ENCODE data around the gene WDR41. TPM values are rescaled to one million over a fixed set of nuclear protein-coding genes. Genes with fewer than 3 reads are reported as not detected.
"Not testable (repeated sequence)": the region's sequence is repeated elsewhere in the genome, so short reads cannot be mapped to it uniquely, and the experiment has no call there.

Gene WDR41
- total RNA-seq, 1 donor from 2014 or later, result 35.1 TPM

DNA sequence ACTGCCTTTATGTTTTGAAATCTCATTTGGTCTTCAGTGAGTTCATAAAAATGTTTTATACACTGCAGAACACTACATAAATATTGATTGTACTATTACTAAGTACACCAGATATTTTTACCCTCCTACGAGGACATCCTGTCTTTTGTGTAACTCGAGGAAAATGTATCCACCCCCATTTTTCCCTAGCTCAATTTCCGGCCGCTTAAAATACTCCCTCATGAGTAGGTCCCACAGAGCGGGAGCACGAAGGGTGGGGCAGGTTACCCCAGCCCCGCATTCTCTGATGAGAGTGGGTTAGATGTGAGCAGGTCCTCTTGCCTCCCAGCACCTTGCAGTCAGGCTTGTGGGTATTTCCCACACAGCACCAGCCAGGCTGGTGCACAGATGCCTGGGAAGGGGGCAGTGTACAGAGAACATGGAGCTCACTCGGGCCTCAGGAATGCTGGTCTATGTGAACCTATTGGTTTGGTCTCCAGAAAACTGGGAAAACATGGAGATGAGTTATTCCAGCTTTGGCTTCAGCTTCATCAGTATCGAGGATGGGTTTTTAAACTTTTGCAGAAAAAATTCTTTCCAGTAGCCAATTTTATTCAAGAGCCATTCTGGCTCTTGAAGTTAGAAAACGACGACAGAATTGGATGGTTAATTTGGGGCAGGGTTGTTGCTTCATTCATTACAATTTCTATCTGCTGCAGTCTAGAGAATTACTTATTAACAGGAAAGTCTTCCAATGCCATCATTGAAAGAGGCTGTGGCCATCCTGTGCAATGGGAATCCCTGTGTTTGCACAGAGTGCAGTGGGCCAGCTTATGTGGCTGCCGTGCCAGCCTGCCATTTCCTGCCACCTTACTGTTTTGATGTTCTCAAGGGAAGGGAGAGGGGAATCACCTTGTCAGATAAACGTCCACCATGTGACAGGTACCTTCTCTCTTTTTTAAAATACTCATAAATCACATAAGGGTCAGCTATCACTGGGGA is 73.2 kb downstream of the WDR41 start:
- no peak for DNase-seq (ENCODE audit: low spot score)
- intact Hi-C loops (cut with DNase I), result no loop called here

DNA sequence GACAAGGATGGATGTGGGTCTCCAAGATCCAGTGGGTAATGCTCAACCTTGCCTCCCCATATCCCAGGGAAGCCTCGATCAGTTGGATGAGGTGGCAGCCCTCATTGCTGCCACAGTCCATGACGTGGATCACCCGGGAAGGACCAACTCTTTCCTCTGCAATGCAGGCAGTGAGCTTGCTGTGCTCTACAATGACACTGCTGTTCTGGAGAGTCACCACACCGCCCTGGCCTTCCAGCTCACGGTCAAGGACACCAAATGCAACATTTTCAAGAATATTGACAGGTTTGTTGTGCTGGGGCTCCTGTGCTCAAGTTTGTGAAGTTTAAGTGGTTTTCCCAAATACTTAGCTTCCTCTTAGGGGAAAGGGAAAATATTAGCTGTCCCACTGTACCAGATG is 74.0 kb downstream of the WDR41 start:
- intact Hi-C loops (cut with DNase I), result no loop called here
- no peak for DNase-seq (ENCODE audit: low spot score)

GRCh38 chr5:77413049-77413448 is 79.1 kb downstream of the WDR41 start:
- DNase-seq (ENCODE audit: low spot score), result no peak
- intact Hi-C loops (cut with DNase I), result no loop called here

DNA sequence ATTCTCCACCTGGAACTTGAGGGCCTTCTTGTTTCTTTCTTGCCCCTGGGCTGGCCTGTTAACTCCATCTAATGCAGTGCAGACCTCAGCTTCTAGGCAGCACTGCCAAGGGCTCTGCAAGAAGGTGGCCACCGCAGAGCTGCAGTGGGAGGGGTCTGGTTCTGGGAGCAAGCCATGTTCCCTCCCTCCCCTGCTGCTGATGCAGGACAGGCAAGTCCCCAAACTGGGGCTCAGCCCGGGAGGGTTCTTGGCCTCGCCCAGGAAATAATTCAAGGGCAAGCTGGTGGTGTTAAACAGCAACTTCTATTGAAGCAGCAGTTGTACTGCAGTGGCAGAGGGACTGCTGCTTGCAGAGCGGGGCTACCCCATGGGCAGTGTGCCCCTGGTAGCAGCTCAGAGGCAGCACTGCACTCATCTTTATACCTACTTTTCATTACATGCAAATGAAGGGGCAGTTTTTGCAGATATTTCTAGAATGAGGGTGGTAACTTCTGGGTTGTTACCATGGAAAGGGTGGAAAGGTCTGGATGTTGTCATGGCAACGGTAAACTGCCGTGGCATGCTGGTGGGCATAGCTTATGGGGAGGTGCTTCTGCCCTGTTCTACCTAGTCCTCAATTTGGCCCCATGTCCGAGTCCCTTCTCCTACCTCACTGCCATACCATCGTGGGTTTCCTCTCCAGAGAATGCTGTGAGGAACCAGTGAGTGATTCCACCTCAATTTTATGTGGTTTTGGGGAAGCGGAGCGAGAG is 82.1 kb downstream of the WDR41 start:
- intact Hi-C loops (cut with DNase I), result no loop called here
- no peak for DNase-seq (ENCODE audit: low spot score)

DNA sequence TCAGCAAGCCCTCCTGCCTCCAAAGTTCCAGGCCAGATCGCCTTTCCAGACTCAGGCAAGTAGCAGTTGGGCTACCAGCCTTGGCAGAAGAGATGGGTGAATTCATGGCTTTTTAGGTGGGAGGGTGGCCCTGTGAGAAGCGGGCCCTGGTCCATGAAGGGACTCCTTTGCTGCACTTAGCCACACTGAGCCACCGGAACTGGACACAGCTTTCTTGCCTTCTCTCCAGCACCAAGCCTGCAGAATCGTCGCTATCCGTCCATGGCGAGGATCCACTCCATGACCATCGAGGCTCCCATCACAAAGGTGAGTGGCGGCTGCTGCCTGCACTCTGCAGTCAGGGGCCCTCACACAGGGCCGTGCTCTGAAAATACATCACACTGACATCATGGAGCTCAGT is 85.0 kb downstream of the WDR41 start:
- no peak for DNase-seq (ENCODE audit: low spot score)
- intact Hi-C loops (cut with DNase I), result no loop called here

GRCh38 chr5:77402796-77403195 is 89.3 kb downstream of the WDR41 start:
- DNase-seq (ENCODE audit: low spot score), result no peak
- intact Hi-C loops (cut with DNase I), result no loop called here

GRCh38 chr5:77400645-77401044 is 91.5 kb downstream of the WDR41 start:
- no peak for DNase-seq (ENCODE audit: low spot score)
- intact Hi-C loops (cut with DNase I), result no loop called here

GRCh38 chr5:77398896-77399295 is 93.2 kb downstream of the WDR41 start:
- DNase-seq (ENCODE audit: low spot score), result no peak
- intact Hi-C loops (cut with DNase I), result no loop called here

GRCh38 chr5:77398458-77398857 is 93.7 kb downstream of the WDR41 start:
- intact Hi-C loops (cut with DNase I), result no loop called here
- no peak for DNase-seq (ENCODE audit: low spot score)

GRCh38 chr5:77397686-77398292 is 94.3 kb downstream of the WDR41 start:
- DNase-seq (ENCODE audit: low spot score), result no peak
- intact Hi-C loops (cut with DNase I), result no loop called here

GRCh38 chr5:77396017-77396416 is 96.1 kb downstream of the WDR41 start:
- no peak for DNase-seq (ENCODE audit: low spot score)
- intact Hi-C loops (cut with DNase I), result no loop called here

- DNase-seq (ENCODE audit: low spot score), result no peak
- intact Hi-C loops (cut with DNase I), result no loop called here
Measured at GRCh38 chr5:77394064-77394715, 97.9 kb downstream of the WDR41 start.

DNA sequence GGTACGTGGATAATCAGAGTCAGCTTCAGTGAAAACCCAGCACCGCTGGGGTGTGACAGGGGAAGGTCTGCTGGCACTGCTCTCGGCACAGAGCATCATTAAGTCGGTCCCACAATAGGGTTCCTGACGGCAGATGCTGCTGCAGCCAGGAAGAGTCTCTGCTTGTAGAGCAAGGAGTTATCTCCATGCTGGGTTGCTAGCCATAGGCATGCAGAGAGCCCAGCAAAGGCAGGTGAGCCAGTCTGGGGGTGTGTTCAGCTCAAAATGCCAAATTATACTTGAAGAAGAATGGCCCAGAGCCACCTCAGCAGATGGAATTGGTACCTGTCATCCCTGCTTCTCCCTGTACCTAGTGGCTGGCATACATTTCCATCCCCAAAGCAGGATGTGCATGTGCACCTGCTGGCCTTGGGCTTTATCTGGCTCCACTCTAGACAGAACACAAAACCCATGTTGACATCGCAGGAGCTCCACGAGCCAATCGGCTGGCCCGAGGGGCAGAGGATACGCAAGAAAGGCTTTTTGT is 100.8 kb downstream of the WDR41 start:
- intact Hi-C loops (cut with DNase I), result no loop called here
- DNase-seq (ENCODE audit: low spot score), result no peak

DNA sequence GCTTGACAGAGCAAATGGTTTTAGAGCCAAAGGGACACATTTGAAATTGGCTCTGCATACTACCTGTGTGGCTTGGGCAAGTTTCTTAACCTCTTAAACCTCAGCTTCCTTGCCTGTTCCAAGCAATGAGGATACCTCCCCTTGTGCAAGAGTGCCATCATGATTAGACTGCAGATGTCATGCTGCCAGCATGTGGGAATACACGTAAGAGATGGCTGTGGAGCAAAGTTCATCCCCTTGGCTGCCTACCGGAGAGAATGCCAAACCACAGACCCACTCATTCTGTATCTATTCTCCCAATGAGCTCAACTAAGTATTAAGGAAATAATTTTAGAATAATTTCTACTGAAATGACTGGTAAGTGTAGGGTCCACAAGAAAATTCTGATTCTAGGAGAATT is 101.3 kb downstream of the WDR41 start:
- intact Hi-C loops (cut with DNase I), result no loop called here
- DNase-seq (ENCODE audit: low spot score), result no peak

- intact Hi-C loops (cut with DNase I), result no loop called here
- DNase-seq (ENCODE audit: low spot score), result no peak
Measured at GRCh38 chr5:77390221-77390620, 101.9 kb downstream of the WDR41 start.

DNA sequence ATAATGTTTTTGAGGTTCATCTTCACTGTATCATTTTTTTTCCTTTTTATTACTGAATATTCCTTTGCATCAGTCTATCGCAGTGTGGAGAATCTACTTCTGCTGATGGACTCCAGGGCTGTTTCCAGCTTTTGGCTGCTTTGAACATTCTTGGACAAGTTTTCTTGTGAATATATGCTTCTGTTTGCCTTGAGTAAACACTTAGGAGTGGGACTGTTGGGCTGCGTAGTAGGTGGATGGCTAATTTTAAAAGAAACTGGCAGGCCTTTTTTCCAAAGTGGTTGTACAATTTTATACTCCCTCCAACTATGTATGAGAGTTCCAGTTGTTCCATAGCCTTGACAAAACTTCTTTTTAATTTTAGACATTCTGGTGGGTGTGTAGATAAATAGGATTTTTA is 102.4 kb downstream of the WDR41 start:
- intact Hi-C loops (cut with DNase I), result no loop called here
- no peak for DNase-seq (ENCODE audit: low spot score)

DNA sequence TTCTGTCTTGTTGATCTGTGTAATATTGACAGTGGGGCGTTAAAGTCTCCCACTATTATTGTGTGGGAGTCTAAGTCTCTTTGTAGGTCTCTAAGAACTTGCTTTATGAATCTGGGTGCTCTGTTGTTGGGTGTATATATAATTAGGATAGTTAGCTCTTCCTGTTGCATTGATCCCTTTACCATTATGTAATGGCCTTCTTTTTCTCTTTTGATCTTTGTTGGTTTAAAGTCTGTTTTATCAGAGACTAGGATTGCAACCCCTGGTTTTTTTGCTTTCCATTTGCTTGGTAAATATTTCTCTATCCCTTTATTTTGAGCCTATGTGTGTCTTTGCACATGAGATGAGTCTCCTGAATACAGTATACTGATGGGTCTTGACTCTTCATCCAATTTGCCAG is 105.8 kb downstream of the WDR41 start:
- DNase-seq (ENCODE audit: low spot score); intact Hi-C loops (cut with DNase I): not testable (repeated sequence)

DNA sequence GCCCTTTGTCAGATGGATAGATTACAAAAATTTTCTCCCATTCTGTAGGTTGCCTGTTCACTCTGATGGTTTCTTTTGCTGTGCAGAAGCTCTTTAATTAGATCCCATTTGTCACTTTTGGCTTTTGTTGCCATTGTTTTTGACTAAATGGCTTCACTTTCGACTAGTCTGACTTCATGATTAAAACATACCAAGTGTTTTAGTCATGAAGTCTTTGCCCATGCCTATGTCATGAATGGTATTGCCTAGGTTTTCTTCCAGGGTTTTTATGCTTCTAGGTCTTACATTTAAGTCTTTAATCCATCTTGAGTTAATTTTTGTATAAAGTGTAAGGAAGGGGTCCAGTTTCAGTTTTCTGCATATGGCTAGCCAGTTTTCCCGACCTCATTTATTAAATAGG is 108.8 kb downstream of the WDR41 start:
- DNase-seq (ENCODE audit: low spot score); intact Hi-C loops (cut with DNase I): not testable (repeated sequence)
